Inflammatory macrophage treated with lipopolysaccharide for 4 hours (primary cell): ENCODE data around the gene KRT33B.
A peak's percentile ranks its signal among the peaks of the same experiment; 100 is the strongest.

Experiments used
- DNase-seq: peaks from one replicate; pipeline ENCODE4 v3.0.0-alpha.2; 2020

Gene KRT33B

DNA sequence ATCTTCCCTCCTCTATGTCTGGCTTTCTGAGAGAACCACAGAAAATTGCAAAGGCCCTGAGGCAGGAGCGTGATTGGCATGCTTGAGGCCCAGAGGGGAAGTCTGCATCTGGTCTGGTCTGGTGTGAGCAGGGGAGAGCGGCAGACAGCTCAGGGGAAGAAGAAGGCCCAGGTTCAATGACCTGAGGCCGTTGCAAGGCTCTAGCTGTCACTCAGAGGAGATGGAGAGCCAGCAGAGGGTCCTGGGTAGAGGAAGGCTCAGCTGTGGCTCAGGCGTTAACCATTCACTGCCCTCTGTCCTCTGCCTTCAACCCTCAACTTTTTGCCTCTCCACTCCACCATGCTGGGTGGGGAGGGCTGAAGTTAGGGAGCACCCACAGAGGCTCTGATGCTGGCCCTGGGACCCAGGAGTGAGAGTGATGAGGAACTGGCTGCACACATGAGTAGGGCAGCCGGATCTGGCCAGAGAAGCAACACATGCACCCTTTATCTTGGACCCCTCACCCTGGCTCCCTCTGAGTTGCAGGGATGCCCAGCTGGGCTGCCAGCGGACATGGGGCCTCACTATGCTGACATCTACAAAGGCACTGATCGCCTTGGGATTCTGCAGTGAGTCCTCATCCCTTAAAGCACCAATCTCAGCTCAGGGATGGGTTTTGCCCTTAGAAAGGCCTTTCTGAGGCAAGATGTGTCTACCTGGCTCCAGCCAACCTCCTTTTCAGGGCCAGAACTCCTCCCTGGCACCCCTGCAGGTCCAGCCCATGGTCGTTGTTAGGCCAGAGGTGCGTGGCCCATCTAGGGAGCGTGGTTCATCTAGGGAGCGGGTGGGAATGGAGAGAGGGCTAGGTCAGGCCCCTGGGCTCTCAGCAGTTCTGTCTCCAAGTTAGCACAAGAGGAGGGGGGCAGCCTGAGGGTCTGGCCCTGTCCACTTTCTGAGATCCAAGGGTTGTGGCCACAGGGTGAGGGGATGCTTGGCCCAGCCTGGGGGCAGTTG is 46.4 kb downstream of the KRT33B start:
- DNase-seq = no peak

DNA sequence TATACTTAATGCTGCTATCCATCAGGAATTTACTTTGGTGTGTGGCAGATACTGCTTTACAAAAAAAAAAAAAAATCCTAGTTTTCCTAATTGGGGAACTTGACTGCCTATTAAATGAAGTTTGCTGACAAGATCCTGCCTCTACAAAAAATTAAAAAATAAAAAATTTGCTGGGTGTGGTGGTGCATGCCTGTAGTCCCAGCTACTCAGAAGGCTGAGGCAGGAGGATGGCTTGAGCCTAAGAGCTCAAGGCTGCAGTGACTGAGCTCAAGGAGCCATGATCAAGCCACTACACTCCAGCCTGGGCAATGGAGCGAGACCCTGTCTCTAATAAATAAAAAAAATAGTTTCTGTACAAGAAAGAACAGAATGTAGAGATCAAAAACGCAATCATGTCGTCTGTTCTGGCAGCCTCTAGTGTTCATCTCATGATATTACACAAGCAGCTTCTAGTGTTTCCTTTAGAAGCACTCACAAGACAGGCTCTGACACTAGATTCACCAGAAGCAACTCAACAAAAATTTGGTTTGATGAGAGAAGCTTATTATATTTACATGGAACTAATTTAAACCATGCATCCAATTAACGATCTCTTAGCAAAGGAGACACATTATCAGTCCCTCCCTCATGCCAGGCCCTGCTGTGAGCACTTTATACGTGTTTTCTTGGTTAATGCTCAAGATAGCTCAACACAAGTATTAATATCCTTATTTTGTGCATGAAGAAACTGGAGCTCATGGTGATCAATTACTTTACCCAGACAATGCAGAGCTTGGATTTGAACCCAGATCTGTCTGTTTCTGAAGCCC is 47.3 kb downstream of the KRT33B start:
- peak; percentile 39 for DNase-seq

DNA sequence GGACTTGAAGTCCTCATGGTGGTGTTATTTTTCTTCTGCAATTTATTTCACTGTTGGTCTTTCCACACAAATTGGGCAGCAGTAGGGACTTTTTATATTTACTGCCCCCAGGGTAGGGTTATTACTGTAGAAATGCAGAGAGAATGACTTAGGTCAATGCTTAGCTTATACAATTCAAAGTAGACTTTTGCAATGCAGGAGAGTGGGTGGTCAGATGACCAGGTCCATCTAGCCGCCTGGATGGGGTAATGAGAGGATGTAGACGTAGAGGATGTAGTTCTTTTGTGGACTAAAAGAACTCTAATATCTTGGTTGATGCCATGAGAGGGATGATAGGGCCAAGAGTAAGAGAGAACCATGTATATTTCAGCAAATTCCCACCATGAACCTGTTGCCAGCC is 51.4 kb downstream of the KRT33B start:
- peak; percentile 38 for DNase-seq

DNA sequence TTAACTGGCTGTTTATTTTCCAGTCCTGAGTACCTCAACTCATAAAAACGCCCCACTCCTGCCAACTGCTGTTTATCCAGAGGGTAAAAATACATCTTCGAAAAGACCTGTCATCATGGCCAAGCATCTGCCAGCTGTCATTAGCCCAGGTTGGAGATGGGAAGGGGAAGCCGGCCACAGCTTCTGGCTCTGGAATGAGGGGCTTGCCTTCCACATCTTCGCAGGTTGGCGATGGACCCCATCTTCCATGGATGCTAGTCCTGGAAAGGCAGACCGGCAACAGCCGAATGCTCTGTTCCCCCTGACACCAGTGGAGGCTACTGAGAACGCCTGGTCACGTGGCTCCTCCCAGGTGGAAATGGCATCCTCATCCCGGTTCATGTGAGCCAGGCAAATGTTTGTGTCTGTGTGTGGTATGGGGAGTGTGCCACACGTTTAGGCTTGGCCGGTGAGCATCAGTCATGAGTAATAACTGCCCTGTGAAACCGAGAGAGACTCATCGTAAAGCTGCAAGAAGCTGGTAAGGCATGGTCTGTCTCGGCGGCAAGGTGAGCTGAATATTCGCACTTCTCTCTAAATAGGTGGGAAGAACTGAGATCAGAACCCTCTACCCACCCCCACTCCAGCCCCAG is 53.7 kb downstream of the KRT33B start:
- no peak for DNase-seq

DNA sequence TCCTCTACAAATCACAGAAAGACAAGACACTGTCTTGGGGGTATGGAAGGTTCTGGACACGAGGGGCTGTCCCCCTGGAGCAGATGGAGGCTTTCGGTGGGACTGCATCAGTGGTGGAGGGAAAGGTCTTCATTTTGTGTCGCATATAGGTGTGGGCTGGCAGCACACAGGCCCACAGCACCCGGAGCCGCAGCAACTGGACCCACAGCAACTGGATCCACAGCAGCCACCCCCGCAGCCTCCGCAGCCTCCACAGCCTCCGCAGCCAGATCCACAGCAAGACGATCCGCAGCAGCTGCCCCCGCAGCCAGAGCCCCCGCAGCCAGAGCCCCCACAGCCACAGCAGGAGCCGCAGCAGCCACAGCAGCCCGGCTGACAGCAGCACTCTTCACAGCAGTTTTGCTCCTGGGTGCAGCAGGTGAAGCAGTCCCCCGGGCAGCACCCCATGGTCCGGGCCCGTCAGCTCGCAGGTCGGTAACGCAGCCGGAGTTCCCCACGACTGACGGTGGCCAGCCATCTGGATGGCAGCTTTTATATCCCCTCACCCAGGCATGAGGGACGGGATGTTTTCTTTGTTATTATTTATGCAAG is 54.3 kb downstream of the KRT33B start, which contains the start of gene KRTAP17-1:
TSS of gene KRTAP17-1 (minus strand) at position 507 of the 591 bp plus-strand sequence. CDS start at position 447, 60 bp downstream.
- DNase-seq = no peak
